A549 (cell line): ENCODE results near the gene CDC73. TPM values are rescaled to one million over a fixed set of nuclear protein-coding genes. Genes with fewer than 3 reads are reported as not detected.

Experiments used
- ATAC-seq, 2 experiments: fragments of 200-7000 bp in 1 of 2; fragments of >200 bp in 1 of 2; cut with Nextera tagmentation in 1 of 2; cut with Tn5 transposase in 1 of 2; 3 replicates each; pipeline versions ENCODE4 v1.8.0 to v1.9.1; 2018 to 2020; ENCODE audit warnings: mild to moderate bottlenecking in 1 of 2, moderate library complexity in 1 of 2
- CTCF ChIA-PET: fragments of 300-600 bp; sonication (Branson Sonifier 250); formaldehyde crosslinking; extraction: SDS; loops from one replicate; lab custom pipeline; 2021; ENCODE audit warnings: antibody characterized with exemption, inconsistent platforms; lab: Yijun Ruan, JAX
- POLR2A ChIA-PET: fragments of 350-600 bp; formaldehyde crosslinking; extraction: SDS; loops from one replicate; lab custom pipeline; 2021; ENCODE audit warnings: antibody characterized with exemption, inconsistent platforms; lab: Yijun Ruan, JAX
- DNase-seq, 2 experiments: peaks; one replicate each; pipeline versions ENCODE4 v3.0.0 to v3.0.0-alpha.2; 2011 to 2016; ENCODE audit warnings: low read depth in 1 of 2, low spot score in 1 of 2
- FAIRE-seq: peaks from 2 replicates; lab custom pipeline; 2011; peaks lifted over from hg19 to GRCh38; lab: Jason Lieb, UNC
- H3K27ac ChIP-seq, 2 experiments: fragments of >200 bp; sonication (Bioruptor Twin); formaldehyde crosslinking; 3 replicates each; pipeline ENCODE4 v1.5.1; 2016 to 2017
- H3K4me1 ChIP-seq: fragments of >200 bp; sonication (Bioruptor Twin); formaldehyde crosslinking; 3 replicates; pipeline ENCODE4 v1.6.1; 2016
- H3K4me2 ChIP-seq: fragments of >200 bp; sonication (Bioruptor Twin); formaldehyde crosslinking; 3 replicates; pipeline ENCODE4 v1.6.1; 2016
- H3K4me3 ChIP-seq: fragments of >200 bp; sonication (Bioruptor Twin); formaldehyde crosslinking; 3 replicates; pipeline ENCODE4 v1.5.1; 2016
- H3K9me3 ChIP-seq: fragments of >200 bp; sonication (Bioruptor Twin); formaldehyde crosslinking; 3 replicates; pipeline ENCODE4 v1.6.1; 2016
- BHLHE40 ChIP-seq: IDR thresholded peaks from 2 replicates; pipeline ENCODE4 v1.6.1; 2012; ENCODE audit warnings: low read depth, low read length, inconsistent platforms
- CBX2 ChIP-seq: fragments of 200-600 bp; sonication (generic); IDR thresholded peaks from 2 replicates; pipeline ENCODE4 v1.6.1; 2016; ENCODE audit warnings: low read depth, mild to moderate bottlenecking, borderline replicate concordance
- CEBPB ChIP-seq, 2 experiments: fragments of >200 bp in 1 of 2; sonication (Bioruptor Twin) in 1 of 2; formaldehyde crosslinking in 1 of 2; IDR thresholded peaks; 2 replicates each; pipeline ENCODE4 v1.6.1; 2012 to 2016
- CHD4 ChIP-seq: fragments of 200-600 bp; sonication (generic); IDR thresholded peaks from 2 replicates; pipeline ENCODE4 v1.6.1; 2016; ENCODE audit warnings: antibody characterized with exemption, mild to moderate bottlenecking, borderline replicate concordance
- EHF ChIP-seq: fragments of 250-450 bp; sonication (Bioruptor Pico); IDR thresholded peaks from 2 replicates; pipeline ENCODE4 v1.5.0; 2020; ENCODE audit warnings: mild to moderate bottlenecking
- ESRRA ChIP-seq: fragments of 150-350 bp; IDR thresholded peaks from 2 replicates; pipeline ENCODE4 v1.6.1; 2014; ENCODE audit warnings: mild to moderate bottlenecking, low read length, borderline replicate concordance
- FOSL2 ChIP-seq, 2 experiments: fragments of 450-650 bp in 1 of 2; fragments of >200 bp in 1 of 2; sonication (Bioruptor Twin) in 1 of 2; formaldehyde crosslinking; IDR thresholded peaks; 2 replicates each; pipeline versions ENCODE4 v1.5.0 to v1.6.1; 2016 to 2020; ENCODE audit warnings: mild to moderate bottlenecking in 1 of 2, moderate library complexity in 1 of 2
- HOXB13 ChIP-seq: fragments of 250-450 bp; sonication (Bioruptor Pico); IDR thresholded peaks from 2 replicates; pipeline ENCODE4 v1.5.0; 2020; ENCODE audit warnings: low read depth, mild to moderate bottlenecking, moderate library complexity
- JUN ChIP-seq, 2 experiments: fragments of >200 bp; sonication (Bioruptor Twin); formaldehyde crosslinking; IDR thresholded peaks; 2 replicates in 1 of 2; 3 replicates in 1 of 2; pipeline ENCODE4 v1.6.1; 2016 to 2017
- JUNB ChIP-seq: fragments of >200 bp; sonication (Bioruptor Twin); formaldehyde crosslinking; IDR thresholded peaks from 2 replicates; pipeline ENCODE4 v1.6.1; 2016
- KDM1A ChIP-seq: fragments of 200-600 bp; sonication (generic); IDR thresholded peaks from 2 replicates; pipeline ENCODE4 v1.6.1; 2016; ENCODE audit warnings: low read depth, mild to moderate bottlenecking
- KDM5A ChIP-seq: fragments of 200-600 bp; sonication (generic); IDR thresholded peaks from 2 replicates; pipeline ENCODE4 v1.6.1; 2016; ENCODE audit warnings: antibody characterized with exemption, mild to moderate bottlenecking
- MYC ChIP-seq: IDR thresholded peaks from 2 replicates; pipeline ENCODE4 v1.6.1; 2012; ENCODE audit warnings: mild to moderate bottlenecking, inconsistent platforms, low read length, improper control_type of control experiment, borderline replicate concordance
- PHF8 ChIP-seq: fragments of 200-600 bp; sonication (generic); IDR thresholded peaks from 2 replicates; pipeline ENCODE4 v1.6.1; 2016; ENCODE audit warnings: low read depth, mild to moderate bottlenecking, antibody characterized with exemption, moderate library complexity, borderline replicate concordance
- POLR2A ChIP-seq: IDR thresholded peaks from 2 replicates; pipeline ENCODE4 v1.6.1; 2012; ENCODE audit warnings: mild to moderate bottlenecking, low read length
- RFX5 ChIP-seq: fragments of 450-650 bp; IDR thresholded peaks from 2 replicates; pipeline ENCODE4 v1.7.1; 2014; ENCODE audit warnings: antibody characterized with exemption, mild to moderate bottlenecking, moderate library complexity
- TFCP2L1 ChIP-seq: fragments of 250-450 bp; sonication (Bioruptor Pico); IDR thresholded peaks from 2 replicates; pipeline ENCODE4 v1.5.0; 2021; ENCODE audit warnings: mild to moderate bottlenecking
- ZFP36 ChIP-seq: fragments of 450-650 bp; IDR thresholded peaks from 2 replicates; pipeline ENCODE4 v1.6.1; 2014; ENCODE audit warnings: borderline replicate concordance; ENCODE audit not compliant: partially characterized antibody
- whole genome bisulfite sequencing: methylation state at CpG from one replicate; pipeline ENCODE4 v1.1.6; 2017; ENCODE audit errors: missing lambda C conversion rate; 5-methylcytosine and 5-hydroxymethylcytosine counted together
- polyA plus RNA-seq, 4 experiments: library from polyadenylated mRNA; depleted of rRNA in 3 of 4; stranded (reverse); fragments of >200 nt; fragmentation: RNase III in 1 of 4; extraction: RNeasy Plus Mini Kit Qiagen cat#74134 plus additional on column Dnase treatment in 1 of 4; gene quantifications; 2 replicates in 3 of 4; 3 replicates in 1 of 4; pipeline ENCODE4 v1.2.3, GENCODE V29; 2011 to 2017
- TF ChIP-seq, protein P1 (sequence below): fragments of >200 bp; sonication (Bioruptor Twin); formaldehyde crosslinking; IDR thresholded peaks from 2 replicates; pipeline ENCODE4 v1.6.1; 2016
- TF ChIP-seq, protein P2 (sequence below): fragments of >200 bp; sonication (Bioruptor Twin); formaldehyde crosslinking; IDR thresholded peaks from 3 replicates; pipeline ENCODE4 v1.5.1; 2016
- TF ChIP-seq, protein P3 (sequence below): fragments of >200 bp; sonication (Bioruptor Twin); formaldehyde crosslinking; IDR thresholded peaks from 3 replicates; pipeline ENCODE4 v1.6.1; 2016
- TF ChIP-seq, protein P4 (sequence below): fragments of 150-350 bp; IDR thresholded peaks from 2 replicates; pipeline ENCODE4 v1.6.1; 2014; ENCODE audit warnings: low read depth, mild to moderate bottlenecking, low read length

CDC73 gene
- polyA plus RNA-seq, 2 of the 4 experiments (the other 2 are of a cell fraction): 42.2 to 77.9 TPM

DNA sequence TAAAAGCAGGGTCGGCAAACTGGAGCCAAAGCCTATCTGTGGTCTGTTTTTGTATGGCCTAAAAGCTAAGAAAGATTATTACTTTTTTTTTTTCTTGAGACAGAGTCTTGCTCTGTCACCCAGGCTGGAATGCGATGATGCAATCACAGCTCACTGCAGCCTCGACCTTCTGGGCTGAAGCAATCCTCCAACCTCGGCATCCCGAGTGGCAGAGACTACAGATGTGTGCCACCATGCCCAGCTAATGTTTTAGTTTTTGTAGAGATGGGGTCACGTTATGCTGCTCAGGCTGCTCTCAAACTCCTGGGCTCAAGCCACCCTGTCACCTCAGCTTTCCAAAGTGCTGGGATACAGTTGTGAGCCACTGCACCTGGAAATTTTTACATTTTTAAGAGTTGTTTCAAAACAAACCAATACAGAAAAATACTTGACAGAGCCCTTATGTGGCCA lies 10.2 kb upstream of the CDC73 start:
- WGBS: under 1% methylated on average over 6 of the region's 6 CpGs
- ATAC-seq (peak; percentile 21 to 68; a peak in 3 of 6 replicates), DNase-seq (peak in 1 of 2 experiments; percentile 57), FAIRE-seq (no peak)
- peak overlapping the region; percentile 73 to 86 for H3K27ac ChIP-seq
- peaks cover 55% of the 10 kb centered on the region for H3K4me1 ChIP-seq
- ChIA-PET POLR2A (interaction anchor here (0.6 to 1.6 kb wide), 3 partner anchors 10 to 57 kb away, joined by 3 to 7 read pairs (median 3); partner anchors contain the start of gene CDC73), CTCF (interaction anchor here (1.3 to 7.2 kb wide), 3 partner anchors 8 to 306 kb away, joined by 3 to 63 read pairs (median 4); partner anchors contain the start of gene CDC73)
- H3K9me3 ChIP-seq: no peaks in the 10 kb centered on the region
- peak overlapping the region; percentile 75 for H3K4me2 ChIP-seq
- TF ChIP-seq ZFP36 (no peak), KDM5A (no peak), MYC (no peak), POLR2A (no peak), ESRRA (no peak), JUNB (0 out of 2 replicates have a peak, but pooled peaks have one; percentile 23), RFX5 (no peak), HOXB13 (CRISPR knock-in tag) (no peak), FOSL2 (IDR thresholded peaks at IDR 0.05) (no peak), FOSL2 (CRISPR knock-in tag; IDR thresholded peaks at IDR 0.05) (peak; percentile 60), KDM1A (no peak), CHD4 (no peak), JUN (IDR thresholded peaks at IDR 0.05) (peak in 1 of 2 experiments; percentile 45; a peak in 1 of 5 replicates), CEBPB (IDR thresholded peaks at IDR 0.05) (peak; percentile 98 to 99), TFCP2L1 (no peak), CBX2 (no peak), EHF (CRISPR knock-in tag) (no peak), PHF8 (no peak), BHLHE40 (no peak)
- TF ChIP-seq, protein P1, sequence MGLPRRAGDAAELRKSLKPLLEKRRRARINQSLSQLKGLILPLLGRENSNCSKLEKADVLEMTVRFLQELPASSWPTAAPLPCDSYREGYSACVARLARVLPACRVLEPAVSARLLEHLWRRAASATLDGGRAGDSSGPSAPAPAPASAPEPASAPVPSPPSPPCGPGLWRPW: peak; percentile 51; the same call in 1 of the 2 replicates
- TF ChIP-seq, protein P2, sequence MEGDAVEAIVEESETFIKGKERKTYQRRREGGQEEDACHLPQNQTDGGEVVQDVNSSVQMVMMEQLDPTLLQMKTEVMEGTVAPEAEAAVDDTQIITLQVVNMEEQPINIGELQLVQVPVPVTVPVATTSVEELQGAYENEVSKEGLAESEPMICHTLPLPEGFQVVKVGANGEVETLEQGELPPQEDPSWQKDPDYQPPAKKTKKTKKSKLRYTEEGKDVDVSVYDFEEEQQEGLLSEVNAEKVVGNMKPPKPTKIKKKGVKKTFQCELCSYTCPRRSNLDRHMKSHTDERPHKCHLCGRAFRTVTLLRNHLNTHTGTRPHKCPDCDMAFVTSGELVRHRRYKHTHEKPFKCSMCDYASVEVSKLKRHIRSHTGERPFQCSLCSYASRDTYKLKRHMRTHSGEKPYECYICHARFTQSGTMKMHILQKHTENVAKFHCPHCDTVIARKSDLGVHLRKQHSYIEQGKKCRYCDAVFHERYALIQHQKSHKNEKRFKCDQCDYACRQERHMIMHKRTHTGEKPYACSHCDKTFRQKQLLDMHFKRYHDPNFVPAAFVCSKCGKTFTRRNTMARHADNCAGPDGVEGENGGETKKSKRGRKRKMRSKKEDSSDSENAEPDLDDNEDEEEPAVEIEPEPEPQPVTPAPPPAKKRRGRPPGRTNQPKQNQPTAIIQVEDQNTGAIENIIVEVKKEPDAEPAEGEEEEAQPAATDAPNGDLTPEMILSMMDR: no peak
- TF ChIP-seq, protein P3, sequence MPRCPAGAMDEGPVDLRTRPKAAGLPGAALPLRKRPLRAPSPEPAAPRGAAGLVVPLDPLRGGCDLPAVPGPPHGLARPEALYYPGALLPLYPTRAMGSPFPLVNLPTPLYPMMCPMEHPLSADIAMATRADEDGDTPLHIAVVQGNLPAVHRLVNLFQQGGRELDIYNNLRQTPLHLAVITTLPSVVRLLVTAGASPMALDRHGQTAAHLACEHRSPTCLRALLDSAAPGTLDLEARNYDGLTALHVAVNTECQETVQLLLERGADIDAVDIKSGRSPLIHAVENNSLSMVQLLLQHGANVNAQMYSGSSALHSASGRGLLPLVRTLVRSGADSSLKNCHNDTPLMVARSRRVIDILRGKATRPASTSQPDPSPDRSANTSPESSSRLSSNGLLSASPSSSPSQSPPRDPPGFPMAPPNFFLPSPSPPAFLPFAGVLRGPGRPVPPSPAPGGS: 0 out of 3 replicates have a peak, but pooled peaks have one; percentile 19
- TF ChIP-seq, protein P4, sequence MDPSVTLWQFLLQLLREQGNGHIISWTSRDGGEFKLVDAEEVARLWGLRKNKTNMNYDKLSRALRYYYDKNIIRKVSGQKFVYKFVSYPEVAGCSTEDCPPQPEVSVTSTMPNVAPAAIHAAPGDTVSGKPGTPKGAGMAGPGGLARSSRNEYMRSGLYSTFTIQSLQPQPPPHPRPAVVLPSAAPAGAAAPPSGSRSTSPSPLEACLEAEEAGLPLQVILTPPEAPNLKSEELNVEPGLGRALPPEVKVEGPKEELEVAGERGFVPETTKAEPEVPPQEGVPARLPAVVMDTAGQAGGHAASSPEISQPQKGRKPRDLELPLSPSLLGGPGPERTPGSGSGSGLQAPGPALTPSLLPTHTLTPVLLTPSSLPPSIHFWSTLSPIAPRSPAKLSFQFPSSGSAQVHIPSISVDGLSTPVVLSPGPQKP: no peak
- no peak overlapping the region for H3K4me3 ChIP-seq
